H1 (cell line): Measurements from ENCODE around the gene EYA2. TPM values are rescaled to one million over a fixed set of nuclear protein-coding genes. Genes with fewer than 3 reads are reported as not detected.

Experiments
- CTCF ChIA-PET: fragments of 300-600 bp; sonication (Branson Sonifier 250); formaldehyde crosslinking; loops from one replicate; lab custom pipeline; 2021; ENCODE audit not compliant: partially characterized antibody; lab: Charles Lee
- POLR2A ChIA-PET: fragments of 300-600 bp; sonication (Branson Sonifier 250); formaldehyde crosslinking; loops from one replicate; lab custom pipeline; 2021; ENCODE audit warnings: inconsistent platforms; ENCODE audit not compliant: partially characterized antibody; lab: Charles Lee
- DNase-seq, 2 experiments: peaks; one replicate each; pipeline versions ENCODE4 v3.0.0 to v3.0.0-alpha.2; 2010 to 2022; ENCODE audit warnings: low spot score in 2 of 2, low read depth in 1 of 2, mixed read lengths in 1 of 2
- FAIRE-seq: peaks from 2 replicates; lab custom pipeline; 2011; peaks lifted over from hg19 to GRCh38; lab: Jason Lieb, UNC
- H2AFZ ChIP-seq: 2 replicates; pipeline ENCODE4 v1.8.1; 2012; ENCODE audit warnings: low read length, inconsistent platforms
- H2AK5ac ChIP-seq: 2 replicates; pipeline ENCODE4 v1.6.1; 2013; ENCODE audit warnings: low read depth, low read length
- H2BK120ac ChIP-seq: replicated peaks from 2 replicates; pipeline ENCODE3; 2013; ENCODE audit warnings: low read depth, low read length, inconsistent platforms
- H2BK12ac ChIP-seq: 2 replicates; pipeline ENCODE4 v1.6.1; 2013; ENCODE audit warnings: low read depth, low read length
- H2BK15ac ChIP-seq: 2 replicates; pipeline ENCODE4 v1.6.1; 2013; ENCODE audit warnings: low read length
- H2BK20ac ChIP-seq: 2 replicates; pipeline ENCODE4 v1.6.1; 2013; ENCODE audit warnings: low read length
- H2BK5ac ChIP-seq: 2 replicates; pipeline ENCODE4 v1.6.1; 2013; ENCODE audit warnings: low read depth, low read length
- H3K14ac ChIP-seq: 2 replicates; pipeline ENCODE4 v1.6.1; 2013; ENCODE audit warnings: inconsistent platforms; ENCODE audit not compliant: insufficient read length
- H3K18ac ChIP-seq: 2 replicates; pipeline ENCODE4 v1.6.1; 2013; ENCODE audit warnings: low read length; ENCODE audit errors: extremely low read depth
- H3K23ac ChIP-seq: 2 replicates; pipeline ENCODE4 v1.6.1; 2013; ENCODE audit warnings: inconsistent platforms; ENCODE audit not compliant: insufficient read length
- H3K23me2 ChIP-seq: 2 replicates; pipeline ENCODE4 v1.6.1; 2013; ENCODE audit warnings: low read depth, low read length
- H3K27ac ChIP-seq: 2 replicates; pipeline ENCODE4 v1.6.1; 2011; ENCODE audit warnings: low read depth, low read length, inconsistent platforms
- H3K27me3 ChIP-seq, 4 experiments: replicated peaks in 1 of 4; 1 replicate in 1 of 4; 2 replicates in 3 of 4; pipeline versions ENCODE4 v1.6.1 to v1.8.1; 2011 to 2013; ENCODE audit warnings: low read length in 3 of 4, mild to moderate bottlenecking in 3 of 4, inconsistent platforms in 2 of 4, mixed read lengths in 2 of 4, moderate library complexity in 1 of 4; ENCODE audit not compliant: control insufficient read depth in 3 of 4, insufficient read depth in 3 of 4; ENCODE audit errors: extremely low read depth in 1 of 4
- H3K36me3 ChIP-seq, 4 experiments: 2 replicates each; pipeline versions ENCODE4 v1.6.1 to v1.8.1; 2011 to 2013; ENCODE audit warnings: mild to moderate bottlenecking in 4 of 4, low read length in 3 of 4, moderate library complexity in 2 of 4, control low read depth in 1 of 4, inconsistent platforms in 1 of 4; ENCODE audit not compliant: insufficient read depth in 4 of 4, control insufficient read depth in 2 of 4
- H3K4ac ChIP-seq: replicated peaks from 2 replicates; pipeline ENCODE3; 2013; ENCODE audit warnings: low read length, low read depth, mixed read lengths, inconsistent platforms; ENCODE audit not compliant: insufficient read length
- H3K4me1 ChIP-seq, 4 experiments: replicated peaks in 1 of 4; 1 replicate in 1 of 4; 2 replicates in 3 of 4; pipeline versions ENCODE4 v1.6.1 to v1.8.1; 2011 to 2013; ENCODE audit warnings: low read length in 3 of 4, inconsistent platforms in 2 of 4, mixed read lengths in 1 of 4; ENCODE audit not compliant: insufficient read depth in 4 of 4, control insufficient read depth in 3 of 4
- H3K4me2 ChIP-seq, 2 experiments: 2 replicates each; pipeline versions ENCODE4 v1.6.1 to v1.8.1; 2011 to 2013; ENCODE audit warnings: low read depth in 2 of 2, low read length in 2 of 2, control low read depth in 1 of 2, inconsistent platforms in 1 of 2, mild to moderate bottlenecking in 1 of 2; ENCODE audit not compliant: insufficient read depth in 1 of 2
- H3K4me3 ChIP-seq, 4 experiments: fragments of 200-600, 300-600 bp in 1 of 4; sonication (generic), shearing (Covaris generic), sonication (Bioruptor Twin) in 1 of 4; 2 replicates each; pipeline versions ENCODE4 v1.5.1 to v1.8.1; 2011 to 2016; ENCODE audit warnings: low read length in 4 of 4, low read depth in 3 of 4, control low read depth in 2 of 4, inconsistent platforms in 2 of 4, mild to moderate bottlenecking in 2 of 4, mixed read lengths in 1 of 4, moderate library complexity in 1 of 4; ENCODE audit not compliant: insufficient read depth in 2 of 4; ENCODE audit errors: extremely low read depth in 1 of 4
- H3K56ac ChIP-seq: replicated peaks from 2 replicates; pipeline ENCODE3; 2013; ENCODE audit warnings: low read depth, mild to moderate bottlenecking, mixed read lengths, low read length, inconsistent platforms; ENCODE audit not compliant: insufficient read length
- H3K79me1 ChIP-seq: 2 replicates; pipeline ENCODE4 v1.6.1; 2013; ENCODE audit warnings: low read depth, low read length, control low read depth
- H3K79me2 ChIP-seq, 2 experiments: 2 replicates each; pipeline versions ENCODE4 v1.6.1 to v1.8.1; 2012 to 2013; ENCODE audit warnings: low read length in 2 of 2, mild to moderate bottlenecking in 2 of 2, inconsistent platforms in 1 of 2; ENCODE audit not compliant: insufficient read depth in 2 of 2, control insufficient read depth in 1 of 2
- H3K9ac ChIP-seq, 4 experiments: replicated peaks in 1 of 4; 1 replicate in 1 of 4; 2 replicates in 3 of 4; pipeline versions ENCODE4 v1.6.1 to v1.8.1; 2011 to 2013; ENCODE audit warnings: low read depth in 3 of 4, low read length in 3 of 4, control low read depth in 2 of 4, mild to moderate bottlenecking in 2 of 4, moderate library complexity in 2 of 4, inconsistent platforms in 1 of 4; ENCODE audit errors: extremely low read depth in 1 of 4
- H3K9me3 ChIP-seq, 2 experiments: 2 replicates each; pipeline versions ENCODE4 v1.6.1 to v1.8.1; 2012 to 2013; ENCODE audit warnings: mild to moderate bottlenecking in 2 of 2, moderate library complexity in 2 of 2, control low read depth in 1 of 2, inconsistent platforms in 1 of 2, low read depth in 1 of 2, low read length in 1 of 2, mixed read lengths in 1 of 2; ENCODE audit not compliant: insufficient read depth in 2 of 2
- H4K20me1 ChIP-seq, 2 experiments: replicated peaks in 1 of 2; 2 replicates each; pipeline versions ENCODE3 to v1.8.1; 2011 to 2013; ENCODE audit warnings: inconsistent platforms in 2 of 2, low read length in 2 of 2, mild to moderate bottlenecking in 1 of 2; ENCODE audit not compliant: insufficient read depth in 2 of 2, control insufficient read depth in 1 of 2
- H4K5ac ChIP-seq: 2 replicates; pipeline ENCODE4 v1.6.1; 2013; ENCODE audit warnings: low read length, low read depth, mixed read lengths, inconsistent platforms; ENCODE audit not compliant: insufficient read length
- H4K8ac ChIP-seq: 2 replicates; pipeline ENCODE4 v1.8.0; 2013; ENCODE audit warnings: mild to moderate bottlenecking, moderate library complexity, low read length, inconsistent platforms; ENCODE audit not compliant: insufficient read depth; ENCODE audit errors: extremely low read depth
- H4K91ac ChIP-seq: replicated peaks from 2 replicates; pipeline ENCODE3; 2013; ENCODE audit warnings: low read length, mixed read lengths, inconsistent platforms; ENCODE audit not compliant: insufficient read length
- GABPA ChIP-seq: IDR thresholded peaks from 2 replicates; pipeline ENCODE4 v1.6.1; 2011; ENCODE audit warnings: mild to moderate bottlenecking, low read length, moderate library complexity, borderline replicate concordance; ENCODE audit not compliant: insufficient read depth
- GTF2F1 ChIP-seq: IDR thresholded peaks from 2 replicates; pipeline ENCODE4 v1.6.1; 2012; ENCODE audit warnings: low read depth, low read length, improper control_type of control experiment, borderline replicate concordance
- MAX ChIP-seq: IDR thresholded peaks from 2 replicates; pipeline ENCODE4 v1.6.1; 2012; ENCODE audit warnings: inconsistent platforms
- NRF1 ChIP-seq: IDR thresholded peaks from 2 replicates; pipeline ENCODE4 v1.6.1; 2011; ENCODE audit warnings: mild to moderate bottlenecking, low read depth, low read length, improper control_type of control experiment
- RFX5 ChIP-seq: IDR thresholded peaks from 2 replicates; pipeline ENCODE4 v1.6.1; 2011; ENCODE audit warnings: low read depth, low read length, improper control_type of control experiment, borderline replicate concordance
- SUZ12 ChIP-seq: fragments of 200-600 bp; sonication (generic); IDR thresholded peaks from 2 replicates; pipeline ENCODE4 v1.6.1; 2012; ENCODE audit warnings: mild to moderate bottlenecking, inconsistent platforms, low read length, moderate library complexity, mixed read lengths
- TCF12 ChIP-seq: IDR thresholded peaks from 2 replicates; pipeline ENCODE4 v1.6.1; 2011; ENCODE audit warnings: low read depth, mild to moderate bottlenecking, low read length
- WGBS, 2 experiments: shearing (Covaris generic) in 1 of 2; methylation state at CpG; one replicate each; pipeline versions ENCODE4 v1.1.6 to v1.1.7; 2013 to 2015; ENCODE audit warnings: low lambda C conversion rate in 2 of 2, mixed read lengths in 2 of 2, inconsistent platforms in 1 of 2, low coverage in 1 of 2, missing lambda C conversion rate in 1 of 2; ENCODE audit not compliant: insufficient replicate concordance in 2 of 2, insufficient coverage in 1 of 2, insufficient read length in 1 of 2; ENCODE audit errors: extremely low coverage in 1 of 2, missing lambda C conversion rate in 1 of 2; 5-methylcytosine and 5-hydroxymethylcytosine counted together
- polyA plus RNA-seq, 7 experiments: library from polyadenylated mRNA; depleted of rRNA in 3 of 7; stranded (reverse) in 5 of 7; unstranded in 2 of 7; fragments of >200 nt in 5 of 7; fragments of 200-250 nt in 2 of 7; gene quantifications; 1 replicate in 5 of 7; 2 replicates in 1 of 7; 4 replicates in 1 of 7; pipeline versions ENCODE4 v1.2.1 to v1.2.3, GENCODE V29; 2011 to 2013; ENCODE audit warnings: missing spikeins in 2 of 7, mixed read lengths in 2 of 7
- total RNA-seq: library from RNA; stranded (reverse); fragmentation: NEBNext Ultra II Directional; extraction: Animal tissue kit (Norgen Biotek cat#: 25700); gene quantifications from 2 replicates; pipeline ENCODE4 v1.2.1, GENCODE V29; 2021

Gene EYA2
- total and polyA plus RNA-seq, 2 of the 8 experiments (the other 6 are each of a cell fraction or from before 2014, with no cell fraction given) = 1.6 to 1.7 TPM

- Histone ChIP-seq H3K4me3 (no peak overlapping the region), H3K23me2 (no peaks in the 10 kb centered on the region), H2BK5ac (no peak overlapping the region), H4K5ac (no peak overlapping the region), H2AFZ (no peak overlapping the region), H2BK15ac (no peak overlapping the region), H3K23ac (no peak overlapping the region), H3K27ac (no peak overlapping the region), H3K27me3 (no peaks in the 10 kb centered on the region), H3K36me3 (no peaks in the 10 kb centered on the region), H4K20me1 (no peaks in the 10 kb centered on the region), H3K18ac (no peak overlapping the region), H2BK120ac (no peak overlapping the region), H2AK5ac (no peak overlapping the region), H3K4me2 (no peak overlapping the region), H4K8ac (no peak overlapping the region), H3K14ac (no peak overlapping the region), H3K4ac (no peak overlapping the region), H3K4me1 (no peaks in the 10 kb centered on the region), H3K9ac (no peak overlapping the region), H3K56ac (no peak overlapping the region), H4K91ac (no peak overlapping the region), H3K79me1 (no peaks in the 10 kb centered on the region), H2BK12ac (no peak overlapping the region), H3K9me3 (peaks cover 5 to 6% of the 10 kb centered on the region in 2 experiments; a peak in 3 of 4 replicates), H2BK20ac (no peak overlapping the region), H3K79me2 (no peaks in the 10 kb centered on the region)
- ChIA-PET POLR2A (interaction anchor here (0.6 to 1.8 kb wide), 3 partner anchors 9 to 730 kb away, joined by 3 read pairs; no protein-coding TSS in a partner anchor), CTCF (interaction anchor here (0.6 to 1.3 kb wide), 5 partner anchors 16 to 409 kb away, joined by 3 to 4 read pairs (median 3); no protein-coding TSS in a partner anchor)
- DNase-seq (no peak), FAIRE-seq (no peak)
- TF ChIP-seq RFX5 (no peak), SUZ12 (no peak), TCF12 (no peak), GTF2F1 (no peak), MAX (no peak), GABPA (no peak), NRF1 (no peak)
- 86% methylated on average over 5 of the region's 5 CpGs; no CpG with 5 or more reads in 1 of the 2 experiments for WGBS, 2 experiments
These were observed 245.4 kb downstream of the EYA2 start for GRCh38 chr20:47139934-47140535.
